Stomach (tissue), 9 donors: ENCODE results near the gene CAMK1G. TPM values are rescaled to one million over a fixed set of nuclear protein-coding genes. Genes with fewer than 3 reads are reported as not detected.

Experiments used
- DNase-seq, 2 donors: peaks; one replicate each; pipeline versions ENCODE4 v3.0.0 to v3.0.0-alpha.2; 2013 to 2019
- H3K27ac ChIP-seq, 5 donors: fragments of 200-600 bp in 4 of 5; sonication (generic) in 4 of 5; one replicate each; pipeline ENCODE4 v1.5.1; 2013 to 2019; ENCODE audit warnings: mild to moderate bottlenecking in 1 of 5, moderate library complexity in 1 of 5
- H3K27me3 ChIP-seq, 3 donors: fragments of 200-600 bp; sonication (generic); one replicate each; pipeline ENCODE4 v1.5.1; 2017 to 2019; ENCODE audit warnings: mixed run types in 1 of 3
- H3K36me3 ChIP-seq, 4 donors: fragments of 200-600 bp; sonication (generic); 1 replicate in 3 of 4; 2 replicates in 1 of 4; pipeline ENCODE4 v1.5.1; 2016 to 2019
- H3K4me1 ChIP-seq, 4 donors: fragments of 200-600 bp; sonication (generic); one replicate each; pipeline ENCODE4 v1.5.1; 2016 to 2019
- H3K4me3 ChIP-seq, 4 donors: fragments of 200-600 bp; sonication (generic) in 3 of 4; one replicate each; pipeline ENCODE4 v1.5.1; 2016 to 2019; ENCODE audit warnings: mild to moderate bottlenecking in 1 of 4
- H3K9me3 ChIP-seq, 4 donors: fragments of 200-600 bp; sonication (generic); one replicate each; pipeline ENCODE4 v1.5.1; 2016 to 2019
- EP300 ChIP-seq: sonication (generic); formaldehyde crosslinking; IDR thresholded peaks from one replicate; pipeline ENCODE4 v1.6.1; 2017; ENCODE audit warnings: antibody characterized with exemption
- POLR2A ChIP-seq, 4 donors: fragments of 450-650 bp; IDR thresholded peaks; one replicate each; pipeline ENCODE4 v1.6.1; 2016; ENCODE audit warnings: antibody characterized with exemption in 4 of 4, control low read depth in 2 of 4, mild to moderate bottlenecking in 1 of 4, moderate library complexity in 1 of 4
- POLR2AphosphoS5 ChIP-seq, 3 donors: sonication (generic); formaldehyde crosslinking; IDR thresholded peaks; one replicate each; pipeline ENCODE4 v1.6.1; 2016; ENCODE audit warnings: antibody characterized with exemption in 3 of 3
- WGBS, 5 donors: extraction: QIAGEN DNeasy Blood & Tissue Kit in 3 of 5; methylation state at CpG; one replicate each; pipeline versions ENCODE4 v1.1.5 to v1.1.7; 2013 to 2018; 5-methylcytosine and 5-hydroxymethylcytosine counted together
- intact Hi-C: fragments of 100-400 bp; cut with DNase I; formaldehyde crosslinking; loops from one replicate; pipeline ENCODE4 v1.15.1; 2023; ENCODE audit warnings: low total_unique reads
- polyA plus RNA-seq, 3 donors: library from polyadenylated mRNA; stranded (reverse); fragments of 200-250 nt; gene quantifications; one replicate each; pipeline ENCODE4 v1.2.3, GENCODE V29; 2013
- total RNA-seq, 5 donors: library from RNA; depleted of rRNA; stranded (reverse); fragments of >200 nt; gene quantifications; one replicate each; pipeline versions ENCODE4 v1.1.0 to v1.2.3, GENCODE V29; 2014 to 2016
- TF ChIP-seq, protein P1 (sequence below), 7 experiments: fragments of 450-650 bp in 4 of 7; fragments of 200-600 bp in 3 of 7; sonication (generic) in 3 of 7; IDR thresholded peaks; one replicate each; pipeline ENCODE4 v1.5.1; 2016 to 2019; ENCODE audit warnings: antibody characterized with exemption in 7 of 7, control low read depth in 2 of 7, mild to moderate bottlenecking in 1 of 7
- donor health status: healthy with polysubstance abuse.
- donor health status: Bipolar disorder and iron deficiency.
- donor health status: healthy.

CAMK1G gene
- total and polyA plus RNA-seq, 8 donors = 0.03 to 1.5 TPM; not detected in 6

DNA sequence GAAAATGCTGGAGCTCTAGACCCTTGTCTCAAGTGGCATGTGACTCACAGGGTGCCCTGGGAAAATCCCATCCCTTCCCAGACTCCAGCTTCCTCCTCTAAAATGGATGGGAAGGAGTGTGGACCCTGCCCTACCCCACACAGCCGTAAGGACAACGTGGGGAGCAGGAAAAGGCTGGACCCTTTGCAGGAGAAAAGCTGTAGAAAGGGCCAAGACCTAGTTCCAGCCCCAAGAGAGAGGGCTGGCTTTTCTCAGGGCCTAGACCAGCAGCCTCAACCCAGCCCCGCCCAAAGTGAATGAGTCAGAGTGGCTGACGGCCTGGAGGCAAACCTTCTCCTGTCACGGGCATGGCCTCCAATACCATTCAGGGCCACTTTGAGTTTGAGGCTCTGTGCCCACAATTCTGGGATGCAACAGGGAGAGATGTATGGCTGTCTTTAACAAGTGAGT is 67.6 kb downstream of the CAMK1G start:
- Histone ChIP-seq H3K9me3 (no peaks in the 10 kb centered on the region), H3K27ac (peak overlapping the region; percentile 39 to 92 (median 83)), H3K4me3 (peak overlapping the region in 3 of 4 donors; percentile 25 to 32 (median 28)), H3K27me3 (no peaks in the 10 kb centered on the region), H3K36me3 (peaks cover 0 to 8% (median 0%) of the 10 kb centered on the region in 4 donors), H3K4me1 (peaks cover 64 to 89% (median 76%) of the 10 kb centered on the region in 4 donors)
- DNase-seq = peak; percentile 78 to 87
- intact Hi-C loops = no loop called here
- TF ChIP-seq, protein P1, sequence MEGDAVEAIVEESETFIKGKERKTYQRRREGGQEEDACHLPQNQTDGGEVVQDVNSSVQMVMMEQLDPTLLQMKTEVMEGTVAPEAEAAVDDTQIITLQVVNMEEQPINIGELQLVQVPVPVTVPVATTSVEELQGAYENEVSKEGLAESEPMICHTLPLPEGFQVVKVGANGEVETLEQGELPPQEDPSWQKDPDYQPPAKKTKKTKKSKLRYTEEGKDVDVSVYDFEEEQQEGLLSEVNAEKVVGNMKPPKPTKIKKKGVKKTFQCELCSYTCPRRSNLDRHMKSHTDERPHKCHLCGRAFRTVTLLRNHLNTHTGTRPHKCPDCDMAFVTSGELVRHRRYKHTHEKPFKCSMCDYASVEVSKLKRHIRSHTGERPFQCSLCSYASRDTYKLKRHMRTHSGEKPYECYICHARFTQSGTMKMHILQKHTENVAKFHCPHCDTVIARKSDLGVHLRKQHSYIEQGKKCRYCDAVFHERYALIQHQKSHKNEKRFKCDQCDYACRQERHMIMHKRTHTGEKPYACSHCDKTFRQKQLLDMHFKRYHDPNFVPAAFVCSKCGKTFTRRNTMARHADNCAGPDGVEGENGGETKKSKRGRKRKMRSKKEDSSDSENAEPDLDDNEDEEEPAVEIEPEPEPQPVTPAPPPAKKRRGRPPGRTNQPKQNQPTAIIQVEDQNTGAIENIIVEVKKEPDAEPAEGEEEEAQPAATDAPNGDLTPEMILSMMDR (IDR thresholded peaks at IDR 0.05) = no peak
- TF ChIP-seq POLR2AphosphoS5 (IDR thresholded peaks at IDR 0.05) = peak in 2 of 3 donors; percentile 47 to 50
- 14 to 36% (median 31%) methylated on average over 4 to 5 of the region's 5 CpGs for WGBS, 5 donors

DNA sequence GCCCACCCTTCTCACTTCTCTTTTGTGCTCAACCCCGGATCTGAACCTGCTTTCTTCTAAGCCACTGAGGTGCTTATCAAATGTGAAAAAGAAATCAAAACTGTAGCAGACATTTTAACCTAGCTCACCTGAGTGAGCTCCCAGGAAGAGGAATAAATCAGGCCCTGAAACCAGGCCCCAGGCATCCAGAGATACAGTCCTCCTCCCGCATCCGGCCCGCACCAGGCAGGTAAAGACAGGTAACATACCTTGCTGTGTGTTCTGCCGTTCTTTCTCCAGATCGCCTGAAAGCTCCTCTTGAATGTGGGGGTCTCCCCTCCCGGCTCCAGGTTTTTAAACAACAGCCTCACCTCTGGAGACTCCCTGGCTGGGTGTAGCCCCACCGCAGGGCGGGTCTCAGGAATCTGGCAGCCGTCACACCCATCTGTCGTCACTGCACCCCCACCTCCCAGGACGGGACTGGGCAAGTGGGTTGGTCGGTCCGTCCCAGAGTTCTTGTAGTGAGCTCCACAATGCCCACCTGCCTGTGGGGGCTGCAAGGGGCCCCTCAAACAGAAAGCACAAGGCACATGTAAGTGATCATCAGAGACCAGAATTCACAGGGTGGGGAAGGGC is 68.7 kb downstream of the CAMK1G start, which contains the start of gene LAMB3:
Gene LAMB3 (minus strand): TSS at position 305 of the 615 bp plus-strand sequence. CDS start 1,481 bp downstream, outside the sequence.
- 35 to 61% (median 42%) methylated on average over 11 to 14 of the region's 14 CpGs for WGBS, 5 donors
- H3K4me1 ChIP-seq = peaks cover 64 to 83% (median 69%) of the 10 kb centered on the region in 4 donors

DNA sequence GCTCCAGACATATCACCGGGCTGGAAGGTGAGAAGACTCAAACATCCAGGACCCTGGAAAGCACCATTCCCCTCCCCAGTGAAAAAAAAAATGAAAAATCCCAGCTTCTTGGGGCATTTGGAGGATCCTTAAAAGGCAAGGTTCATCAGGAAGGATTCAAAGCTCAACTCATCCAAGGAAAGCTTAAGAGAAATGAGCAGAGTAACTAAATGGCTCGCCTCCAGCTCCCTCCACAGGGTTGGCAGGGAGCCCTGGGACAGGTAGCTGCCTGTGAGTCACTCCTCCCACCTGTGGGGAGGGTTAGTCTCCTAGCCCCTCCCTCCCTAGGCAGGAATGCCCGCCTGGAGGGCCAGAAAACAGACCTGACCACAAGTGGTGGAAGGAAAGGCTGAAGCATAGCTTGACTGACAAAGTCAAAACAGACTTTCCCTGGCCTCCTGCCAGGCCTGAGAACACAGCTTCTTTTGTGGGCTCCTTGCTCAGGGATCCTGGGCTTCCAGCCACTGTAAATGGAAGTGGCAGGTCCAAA is 69.4 kb downstream of the CAMK1G start:
- TF ChIP-seq EP300 = no peak
- TF ChIP-seq POLR2AphosphoS5 (IDR thresholded peaks at IDR 0.05) = peak in 2 of 3 donors; percentile 93
- Histone ChIP-seq H3K27me3 (no peaks in the 10 kb centered on the region), H3K9me3 (no peaks in the 10 kb centered on the region), H3K36me3 (no peaks in the 10 kb centered on the region), H3K27ac (peak overlapping the region; percentile 81 to 92 (median 86)), H3K4me1 (peaks cover 63 to 78% (median 65%) of the 10 kb centered on the region in 4 donors), H3K4me3 (peak overlapping the region in 2 of 4 donors; percentile 17 to 32)
- peak; percentile 97 to 99 for DNase-seq
- intact Hi-C loops = no loop called here
- 25 to 41% (median 35%) methylated on average over 3 of the region's 3 CpGs for WGBS, 5 donors

More for the DNA sequence above, 68.7 kb downstream of the CAMK1G start, which contains the start of gene LAMB3:
- Histone ChIP-seq H3K36me3 (peaks cover 0 to 3% (median 0%) of the 10 kb centered on the region in 4 donors), H3K4me3 (peak within 1 kb of the TSS in 3 of 4 donors; percentile 17 to 32 (median 21)), H3K27ac (peak within 1 kb of the TSS; percentile 81 to 92 (median 86)), H3K27me3 (no peaks in the 10 kb centered on the region), H3K9me3 (no peaks in the 10 kb centered on the region)
- no peak for TF ChIP-seq EP300
- peak in 2 of 3 donors; percentile 66 to 67 for TF ChIP-seq POLR2AphosphoS5 (IDR thresholded peaks at IDR 0.05)
- TF ChIP-seq, protein P1 (IDR thresholded peaks at IDR 0.05) = no peak
- TF ChIP-seq POLR2A (IDR thresholded peaks at IDR 0.05) = peak in 1 of 4 donors; percentile 14
- DNase-seq = peak; percentile 79 to 95
- intact Hi-C loops = no loop called here

DNA sequence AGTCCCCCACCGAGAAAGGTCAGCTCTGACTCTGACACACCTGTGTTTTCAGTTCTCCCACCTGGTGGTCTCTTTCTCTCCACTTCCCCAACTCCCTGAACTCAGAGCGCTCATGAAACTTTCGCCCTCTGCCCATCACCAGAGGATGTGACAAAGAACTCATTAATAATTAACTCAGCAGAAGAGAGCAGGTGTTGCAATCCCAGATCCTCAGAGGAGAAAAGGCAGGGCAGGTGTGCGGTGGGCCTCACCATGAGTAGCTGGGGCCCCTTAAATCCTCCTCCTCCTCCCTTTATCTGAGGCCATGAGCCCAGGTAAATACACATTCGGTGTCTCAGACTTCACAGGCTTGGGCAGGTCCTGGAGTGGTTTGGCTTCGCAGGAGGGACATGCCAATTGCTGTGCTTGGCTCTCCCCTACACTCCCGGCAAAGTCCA is 70.4 kb downstream of the CAMK1G start:
- 33 to 61% (median 44%) methylated on average over 7 of the region's 7 CpGs for WGBS, 5 donors
- Histone ChIP-seq H3K27ac (peak overlapping the region; percentile 81 to 92 (median 86)), H3K27me3 (no peaks in the 10 kb centered on the region), H3K4me1 (peaks cover 53 to 69% (median 55%) of the 10 kb centered on the region in 4 donors), H3K36me3 (no peaks in the 10 kb centered on the region), H3K9me3 (no peaks in the 10 kb centered on the region), H3K4me3 (no peak overlapping the region)
- DNase-seq = peak; percentile 52 to 72
- intact Hi-C loops = no loop called here
- TF ChIP-seq EP300 (no peak), POLR2AphosphoS5 (IDR thresholded peaks at IDR 0.05) (peak in 2 of 3 donors; percentile 33 to 41), POLR2A (IDR thresholded peaks at IDR 0.05) (peak in 1 of 4 donors; percentile 4)
- TF ChIP-seq, protein P1 (IDR thresholded peaks at IDR 0.05) = no peak
